Epithelial cell of esophagus (primary cell): ENCODE measurements around the gene RGPD3.
"Not testable (repeated sequence)": the region's sequence is repeated elsewhere in the genome, so short reads cannot be mapped to it uniquely, and the experiment has no call there.

ENCODE experiments used
- DNase-seq: peaks from one replicate; pipeline ENCODE4 v3.0.0; 2010; ENCODE audit warnings: low read depth
- H3K4me3 ChIP-seq: 2 replicates; pipeline ENCODE4 v1.5.1; 2011; ENCODE audit warnings: mild to moderate bottlenecking, low read length, control low read depth
- CTCF ChIP-seq: IDR thresholded peaks from 2 replicates; pipeline ENCODE4 v1.5.1; 2011; ENCODE audit warnings: low read depth, mild to moderate bottlenecking, low read length, control low read depth, inconsistent platforms; ENCODE audit not compliant: insufficient read depth; ENCODE audit errors: missing control alignments

Gene RGPD3

GRCh38 chr2:106498549-106498948 lies 30.3 kb upstream of the RGPD3 start:
- DNase-seq, H3K4me3 ChIP-seq: not testable (repeated sequence)

- not testable (repeated sequence) for H3K4me3 ChIP-seq
- DNase-seq, result peak; percentile 5
These were observed 24.7 kb upstream of the RGPD3 start for GRCh38 chr2:106492913-106493312.

- DNase-seq, H3K4me3 ChIP-seq: not testable (repeated sequence)
These were observed 24.2 kb upstream of the RGPD3 start for GRCh38 chr2:106492399-106492798.

GRCh38 chr2:106489701-106490100 lies 21.5 kb upstream of the RGPD3 start:
- DNase-seq, H3K4me3 ChIP-seq: not testable (repeated sequence)

- H3K4me3 ChIP-seq, DNase-seq: not testable (repeated sequence)
These were observed 19.4 kb upstream of the RGPD3 start for GRCh38 chr2:106487386-106488191.

- not testable (repeated sequence) for H3K4me3 ChIP-seq, DNase-seq
These were observed 18.6 kb upstream of the RGPD3 start, which contains the start of gene CD8B2 for GRCh38 chr2:106486551-106487385. Gene CD8B2, plus strand, starts transcription at chr2:106487364. Its CDS starts 63 bp downstream, at chr2:106487427.

GRCh38 chr2:106479563-106479962 lies 11.3 kb upstream of the RGPD3 start:
- not testable (repeated sequence) for DNase-seq, H3K4me3 ChIP-seq

GRCh38 chr2:106477647-106478046 lies 9.4 kb upstream of the RGPD3 start:
- not testable (repeated sequence) for DNase-seq, H3K4me3 ChIP-seq

- not testable (repeated sequence) for DNase-seq
- peak; percentile 31 for TF ChIP-seq CTCF
These were observed 2.4 kb upstream of the RGPD3 start for GRCh38 chr2:106470658-106471057.

GRCh38 chr2:106467516-106467915 lies 697 bp downstream of the RGPD3 start:
- H3K4me3 ChIP-seq, DNase-seq: not testable (repeated sequence)

More at GRCh38 chr2:106470658-106471057, 2.4 kb upstream of the RGPD3 start:
- not testable (repeated sequence) for H3K4me3 ChIP-seq

- peak; percentile 1 for DNase-seq
- not testable (repeated sequence) for H3K4me3 ChIP-seq
These were observed 6.3 kb downstream of the RGPD3 start for GRCh38 chr2:106461882-106462281.

- not testable (repeated sequence) for H3K4me3 ChIP-seq, DNase-seq
These were observed 77.5 kb downstream of the RGPD3 start for GRCh38 chr2:106390680-106391079.

GRCh38 chr2:106388814-106389410 lies 79.3 kb downstream of the RGPD3 start:
- DNase-seq, H3K4me3 ChIP-seq: not testable (repeated sequence)

GRCh38 chr2:106384548-106384947 lies 83.7 kb downstream of the RGPD3 start:
- H3K4me3 ChIP-seq, DNase-seq: not testable (repeated sequence)

- not testable (repeated sequence) for H3K4me3 ChIP-seq, DNase-seq
These were observed 86.3 kb downstream of the RGPD3 start for GRCh38 chr2:106381867-106382266.

- H3K4me3 ChIP-seq, DNase-seq: not testable (repeated sequence)
These were observed 88.6 kb downstream of the RGPD3 start for GRCh38 chr2:106379567-106379966.

- H3K4me3 ChIP-seq, result not testable (repeated sequence)
These were observed 99.0 kb downstream of the RGPD3 start for GRCh38 chr2:106369182-106369581.

More at GRCh38 chr2:106369182-106369581, 99.0 kb downstream of the RGPD3 start:
- not testable (repeated sequence) for DNase-seq
